Superior temporal gyrus (tissue), 1 donor: ENCODE measurements around the gene KDM4E.

Experiments used
- DNase-seq: peaks from one replicate; pipeline ENCODE4 v3.0.0-alpha.2; 2016; ENCODE audit errors: extremely low spot score

KDM4E gene

DNA sequence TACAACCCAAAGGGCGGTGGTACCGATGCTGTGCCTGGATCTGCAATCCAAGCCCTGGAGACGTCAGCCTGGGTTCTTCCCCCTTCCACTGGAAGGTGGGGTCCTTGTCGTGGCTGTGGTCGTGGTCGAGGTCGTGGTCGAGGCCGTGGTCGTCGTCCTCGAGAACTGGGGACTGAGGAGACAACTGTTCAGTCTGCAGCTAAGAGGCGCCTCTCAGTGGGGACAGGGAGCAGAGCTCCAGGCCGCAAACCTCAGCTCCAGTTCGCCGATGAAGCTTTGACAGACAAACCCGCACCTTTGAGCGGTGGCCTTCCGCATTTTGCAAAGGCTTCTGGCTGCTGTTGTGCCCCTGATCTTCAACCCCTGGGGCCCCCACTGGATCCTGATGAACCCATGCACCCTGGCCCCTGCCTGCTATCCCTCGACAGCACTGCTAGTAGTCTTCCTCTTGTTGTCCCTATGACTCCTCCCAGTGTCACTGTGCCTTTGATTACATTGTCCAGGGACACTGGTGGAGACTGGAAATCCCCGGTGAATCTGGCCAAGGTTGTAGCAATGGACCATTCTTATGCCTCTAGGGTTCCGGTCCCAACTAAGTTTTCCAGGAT lies 25.6 kb downstream of the KDM4E start:
- no peak for DNase-seq

DNA sequence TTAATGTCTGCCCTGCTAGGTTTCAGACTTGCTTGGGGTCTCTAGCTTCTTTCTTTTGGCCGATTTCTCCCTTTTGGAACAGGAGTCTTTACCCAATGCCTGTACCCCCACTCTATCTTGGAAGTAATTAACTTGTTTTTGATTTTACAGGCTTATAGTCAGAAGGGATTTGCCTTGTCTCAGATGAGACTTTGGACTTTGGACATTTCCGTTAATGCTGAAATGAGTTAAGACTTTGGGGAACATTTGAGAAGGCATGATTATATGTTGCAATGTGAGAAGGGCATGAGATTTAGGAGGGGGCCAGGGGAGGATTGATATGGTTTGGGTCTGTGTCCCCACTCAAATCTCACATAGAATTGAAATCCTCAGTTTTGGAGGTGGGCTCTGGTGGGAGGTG lies 29.3 kb downstream of the KDM4E start:
- DNase-seq, result no peak

DNA sequence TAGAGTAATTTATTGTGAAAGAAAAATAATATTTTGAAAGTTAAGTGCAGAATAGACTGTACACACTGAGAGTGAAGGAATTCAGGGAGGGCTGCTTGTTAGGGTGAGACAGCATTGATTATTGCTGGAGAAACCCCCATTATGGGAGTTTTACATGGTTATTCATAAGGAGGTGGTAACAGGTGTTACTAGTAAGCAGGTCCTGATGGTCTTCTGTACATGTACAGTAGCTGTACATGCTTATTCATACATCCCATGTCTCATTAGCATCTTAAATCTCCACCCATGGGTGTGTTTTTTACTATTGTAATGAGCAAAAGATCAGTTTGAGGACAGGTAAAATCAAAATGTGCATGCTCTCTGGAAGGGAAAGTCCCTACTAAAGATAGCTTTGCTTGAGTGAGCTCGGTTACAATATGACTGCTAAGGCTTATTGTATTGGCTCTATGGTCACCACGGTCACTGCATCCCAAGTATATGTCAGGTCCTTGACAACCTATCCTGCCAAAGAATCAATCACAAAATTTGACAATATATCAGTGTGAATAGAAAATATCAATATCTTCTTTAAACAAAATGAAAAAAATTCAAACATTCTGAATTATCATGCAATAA lies 30.3 kb downstream of the KDM4E start:
- DNase-seq, result no peak

DNA sequence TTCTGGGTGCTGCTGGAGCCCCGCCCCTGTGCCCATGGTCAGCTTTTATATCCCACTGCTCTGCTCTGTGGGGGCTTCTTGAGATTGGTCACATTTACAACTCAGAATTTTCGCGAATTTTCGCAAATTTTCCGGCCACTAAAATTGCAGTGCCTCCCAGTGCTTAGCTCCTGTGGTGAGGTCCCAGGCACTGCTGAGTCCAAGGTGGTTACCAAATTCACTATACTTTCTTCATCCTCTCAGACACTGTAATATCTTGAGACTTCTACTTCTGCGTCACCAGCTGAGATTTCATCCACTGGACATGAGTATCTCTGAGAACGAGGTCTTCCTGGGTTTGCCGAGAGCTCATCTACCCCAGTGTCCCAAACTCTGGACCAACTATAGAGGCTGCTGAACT lies 32.9 kb downstream of the KDM4E start:
- DNase-seq, result no peak

- no peak for DNase-seq
These were observed 33.6 kb downstream of the KDM4E start for GRCh38 chr11:95058621-95059020.

- no peak for DNase-seq
These were observed 34.0 kb downstream of the KDM4E start for GRCh38 chr11:95059046-95059445.

GRCh38 chr11:95065336-95065735 lies 40.3 kb downstream of the KDM4E start:
- peak; percentile 35 for DNase-seq

DNA sequence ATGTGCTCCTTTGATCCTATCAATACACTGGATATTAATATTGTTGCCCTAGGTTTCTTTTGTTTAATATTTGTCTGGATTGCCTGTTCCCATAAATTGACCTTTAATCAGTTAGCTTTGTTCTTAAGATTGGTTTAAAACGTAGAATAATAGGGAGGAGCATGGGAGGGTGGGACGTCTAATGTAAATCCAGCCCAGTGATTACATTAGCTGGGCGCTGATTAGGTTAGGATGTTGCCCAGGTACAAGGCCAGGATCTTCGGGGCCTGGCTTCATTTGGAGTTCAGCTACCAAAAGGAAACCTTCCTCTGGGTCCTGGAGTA lies 41.6 kb downstream of the KDM4E start, which contains the start of gene SRSF8:
Gene SRSF8 (plus strand): TSS at position 204 of the 323 bp plus-strand sequence. CDS start 308 bp downstream, outside the sequence.
- no peak for DNase-seq

- DNase-seq, result peak; percentile 82
These were observed 42.2 kb downstream of the KDM4E start for GRCh38 chr11:95067039-95067840.

DNA sequence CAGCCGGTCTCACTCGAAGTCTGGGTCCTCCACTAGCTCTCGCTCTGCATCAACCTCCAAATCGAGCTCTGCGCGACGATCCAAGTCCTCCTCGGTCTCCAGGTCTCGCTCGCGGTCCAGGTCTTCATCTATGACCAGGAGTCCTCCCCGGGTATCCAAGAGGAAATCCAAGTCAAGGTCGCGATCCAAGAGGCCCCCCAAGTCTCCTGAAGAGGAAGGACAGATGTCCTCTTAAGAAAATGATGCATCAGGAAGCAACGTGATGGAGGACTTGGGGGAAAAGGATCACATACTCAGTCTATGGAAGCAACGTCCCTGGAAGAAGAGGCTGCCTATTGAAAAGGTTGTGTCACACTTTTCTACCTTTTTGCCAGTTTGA lies 42.8 kb downstream of the KDM4E start:
- peak; percentile 81 for DNase-seq

GRCh38 chr11:95068549-95068948 lies 43.5 kb downstream of the KDM4E start:
- DNase-seq, result peak; percentile 88

GRCh38 chr11:95070471-95070870 lies 45.4 kb downstream of the KDM4E start:
- DNase-seq, result no peak

DNA sequence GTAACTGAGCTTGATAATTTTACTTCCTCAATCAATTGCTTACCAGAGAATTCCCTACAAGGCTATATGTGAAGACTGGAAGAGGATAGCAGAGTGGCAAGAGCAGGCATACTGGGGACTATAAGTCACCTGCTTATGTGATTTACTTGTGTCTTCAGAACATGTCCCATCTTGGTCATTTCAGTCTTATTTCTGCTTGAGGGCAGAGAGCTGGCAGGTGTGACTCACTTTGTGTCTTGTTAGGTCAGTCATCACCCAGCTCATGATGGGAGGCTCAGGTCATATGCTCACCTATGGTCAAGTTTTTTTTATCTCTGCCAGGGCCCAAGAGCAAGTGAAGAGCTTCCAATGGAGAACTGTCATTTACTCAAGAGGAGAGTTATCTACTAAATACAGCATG lies 47.9 kb downstream of the KDM4E start:
- DNase-seq, result no peak

GRCh38 chr11:95074792-95075563 lies 49.9 kb downstream of the KDM4E start:
- peak; percentile 53 for DNase-seq

DNA sequence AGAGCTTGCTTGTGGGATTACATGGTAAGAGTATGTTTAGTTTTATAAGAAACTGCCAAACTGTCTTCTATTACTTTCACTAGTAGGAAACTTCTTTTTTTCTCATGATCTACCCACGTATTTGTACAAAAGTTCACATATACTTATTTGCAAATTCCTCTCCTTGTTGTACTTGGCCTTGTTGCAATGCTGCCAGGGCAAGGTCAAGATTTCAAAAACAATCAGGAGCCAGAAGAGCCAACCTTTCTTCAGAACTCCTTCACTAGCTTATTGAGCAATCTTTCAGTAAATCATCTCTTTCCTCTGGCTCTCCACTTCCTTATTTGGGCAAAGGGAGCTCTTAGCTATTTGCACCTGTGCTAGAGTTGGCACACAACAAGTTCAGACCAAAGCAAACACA lies 51.4 kb downstream of the KDM4E start:
- DNase-seq, result peak; percentile 9

- DNase-seq, result no peak
These were observed 51.9 kb downstream of the KDM4E start for GRCh38 chr11:95076981-95077380.
